ENCODE results near the gene AGAP3.

The AGAP3 gene

GRCh38 chr7:151117565-151117964 is 31.3 kb downstream of the AGAP3 start:
- peak overlapping the region; percentile 80 to 91 for H3K27ac Mint-ChIP-seq
- ATAC-seq (replicated peaks), result peak; percentile 78
- H3K4me3 Mint-ChIP-seq, result peak overlapping the region; percentile 66 to 70

GRCh38 chr7:151118108-151119054 is 32.1 kb downstream of the AGAP3 start:
- H3K9me3 Mint-ChIP-seq, result no peaks in the 10 kb centered on the region

More at GRCh38 chr7:151117565-151117964, 31.3 kb downstream of the AGAP3 start:
- Mint-ChIP-seq H3K36me3 (ENCODE audit: insufficient read depth) (peaks cover 16% of the 10 kb centered on the region), H3K4me1 (ENCODE audit: low read depth in 2 of 2) (peaks cover 5 to 17% of the 10 kb centered on the region in 2 donors), H3K27me3 (no peaks in the 10 kb centered on the region), H3K9me3 (no peaks in the 10 kb centered on the region)
- DNase-seq, result peak; percentile 40 to 53 (median 49)

GRCh38 chr7:151119055-151119415 is 32.8 kb downstream of the AGAP3 start:
- Mint-ChIP-seq H3K4me1 (ENCODE audit: low read depth in 2 of 2) (peaks cover 15 to 23% of the 10 kb centered on the region in 2 donors), H3K9me3 (no peaks in the 10 kb centered on the region), H3K36me3 (ENCODE audit: insufficient read depth) (peaks cover 22% of the 10 kb centered on the region), H3K27me3 (no peaks in the 10 kb centered on the region), H3K4me3 (peak overlapping the region in 1 of 2 donors; percentile 53), H3K27ac (peak overlapping the region; percentile 18 to 26)
- no peak for ATAC-seq (replicated peaks)
- no peak for DNase-seq

More at GRCh38 chr7:151118108-151119054, 32.1 kb downstream of the AGAP3 start:
- peak overlapping the region in 1 of 2 donors; percentile 53 for H3K4me3 Mint-ChIP-seq
- no peak for ATAC-seq (replicated peaks)
- no peaks in the 10 kb centered on the region for H3K27me3 Mint-ChIP-seq
- DNase-seq, result no peak
- peaks cover 18% of the 10 kb centered on the region for H3K36me3 Mint-ChIP-seq (ENCODE audit: insufficient read depth)
- H3K4me1 Mint-ChIP-seq (ENCODE audit: low read depth in 2 of 2), result peaks cover 8 to 17% of the 10 kb centered on the region in 2 donors
- H3K27ac Mint-ChIP-seq, result peak overlapping the region; percentile 80 to 91

- H3K27me3 Mint-ChIP-seq, result no peaks in the 10 kb centered on the region
- H3K27ac Mint-ChIP-seq, result peak overlapping the region in 1 of 2 donors; percentile 18
- peaks cover 22% of the 10 kb centered on the region for H3K36me3 Mint-ChIP-seq (ENCODE audit: insufficient read depth)
- peaks cover 18 to 27% of the 10 kb centered on the region in 2 donors for H3K4me1 Mint-ChIP-seq (ENCODE audit: low read depth in 2 of 2)
- peak overlapping the region in 1 of 2 donors; percentile 19 for H3K4me3 Mint-ChIP-seq
- no peak for ATAC-seq (replicated peaks)
- no peak for DNase-seq
- no peaks in the 10 kb centered on the region for H3K9me3 Mint-ChIP-seq
Observed at GRCh38 chr7:151119902-151120301, 33.6 kb downstream of the AGAP3 start.

GRCh38 chr7:151120896-151121295 is 34.6 kb downstream of the AGAP3 start:
- DNase-seq (no peak), ATAC-seq (replicated peaks) (no peak)
- peaks cover 15 to 24% of the 10 kb centered on the region in 2 donors for H3K4me1 Mint-ChIP-seq (ENCODE audit: low read depth in 2 of 2)
- H3K27me3 Mint-ChIP-seq, result no peaks in the 10 kb centered on the region
- H3K36me3 Mint-ChIP-seq (ENCODE audit: insufficient read depth), result peaks cover 21% of the 10 kb centered on the region
- H3K4me3 Mint-ChIP-seq, result no peak overlapping the region
- no peaks in the 10 kb centered on the region for H3K9me3 Mint-ChIP-seq
- H3K27ac Mint-ChIP-seq, result no peak overlapping the region

- Mint-ChIP-seq H3K4me3 (no peak overlapping the region), H3K4me1 (ENCODE audit: low read depth in 2 of 2) (peaks cover 13 to 23% of the 10 kb centered on the region in 2 donors), H3K36me3 (ENCODE audit: insufficient read depth) (peaks cover 21% of the 10 kb centered on the region), H3K9me3 (no peaks in the 10 kb centered on the region), H3K27me3 (no peaks in the 10 kb centered on the region), H3K27ac (no peak overlapping the region)
- DNase-seq, result no peak
- ATAC-seq (replicated peaks), result no peak
Observed at GRCh38 chr7:151121380-151122170, 35.3 kb downstream of the AGAP3 start.

- Mint-ChIP-seq H3K4me1 (ENCODE audit: low read depth in 2 of 2) (peaks cover 13 to 20% of the 10 kb centered on the region in 2 donors), H3K9me3 (no peaks in the 10 kb centered on the region), H3K36me3 (ENCODE audit: insufficient read depth) (peaks cover 20% of the 10 kb centered on the region), H3K27me3 (no peaks in the 10 kb centered on the region), H3K4me3 (no peak overlapping the region), H3K27ac (no peak overlapping the region)
- DNase-seq (no peak), ATAC-seq (replicated peaks) (no peak)
Observed at GRCh38 chr7:151122276-151122675, 36.0 kb downstream of the AGAP3 start.

- Mint-ChIP-seq H3K27ac (no peak overlapping the region), H3K4me3 (no peak overlapping the region), H3K36me3 (ENCODE audit: insufficient read depth) (peaks cover 18% of the 10 kb centered on the region), H3K9me3 (no peaks in the 10 kb centered on the region), H3K4me1 (ENCODE audit: low read depth in 2 of 2) (peaks cover 13 to 18% of the 10 kb centered on the region in 2 donors), H3K27me3 (no peaks in the 10 kb centered on the region)
- DNase-seq (no peak), ATAC-seq (replicated peaks) (no peak)
Observed at GRCh38 chr7:151122796-151123157, 36.5 kb downstream of the AGAP3 start.

- H3K27me3 Mint-ChIP-seq, result no peaks in the 10 kb centered on the region
- DNase-seq, result no peak
- no peak overlapping the region for H3K4me3 Mint-ChIP-seq
- H3K36me3 Mint-ChIP-seq (ENCODE audit: insufficient read depth), result peaks cover 18% of the 10 kb centered on the region
- no peaks in the 10 kb centered on the region for H3K9me3 Mint-ChIP-seq
- no peak for ATAC-seq (replicated peaks)
- H3K4me1 Mint-ChIP-seq (ENCODE audit: low read depth in 2 of 2), result peaks cover 13 to 18% of the 10 kb centered on the region in 2 donors
- H3K27ac Mint-ChIP-seq, result peak overlapping the region in 1 of 2 donors; percentile 26
Observed at GRCh38 chr7:151123158-151123821, 37.0 kb downstream of the AGAP3 start.

GRCh38 chr7:151123822-151124464 is 37.7 kb downstream of the AGAP3 start:
- Mint-ChIP-seq H3K4me1 (ENCODE audit: low read depth in 2 of 2) (peaks cover 13 to 14% of the 10 kb centered on the region in 2 donors), H3K9me3 (no peaks in the 10 kb centered on the region), H3K36me3 (ENCODE audit: insufficient read depth) (peaks cover 14% of the 10 kb centered on the region), H3K4me3 (no peak overlapping the region), H3K27ac (peak overlapping the region in 1 of 2 donors; percentile 26), H3K27me3 (no peaks in the 10 kb centered on the region)
- ATAC-seq (replicated peaks), result peak; percentile 99
- DNase-seq, result peak; percentile 84 to 87 (median 85)

GRCh38 chr7:151124481-151124880 is 38.2 kb downstream of the AGAP3 start:
- ATAC-seq (replicated peaks) (no peak), DNase-seq (no peak)
- Mint-ChIP-seq H3K36me3 (ENCODE audit: insufficient read depth) (peaks cover 14% of the 10 kb centered on the region), H3K4me3 (no peak overlapping the region), H3K27ac (no peak overlapping the region), H3K4me1 (ENCODE audit: low read depth in 2 of 2) (peaks cover 11 to 13% of the 10 kb centered on the region in 2 donors), H3K9me3 (no peaks in the 10 kb centered on the region), H3K27me3 (no peaks in the 10 kb centered on the region)

GRCh38 chr7:151124899-151125399 is 38.7 kb downstream of the AGAP3 start:
- H3K36me3 Mint-ChIP-seq (ENCODE audit: insufficient read depth), result peaks cover 14% of the 10 kb centered on the region

More at GRCh38 chr7:151124899-151125399, 38.7 kb downstream of the AGAP3 start:
- H3K9me3 Mint-ChIP-seq, result no peaks in the 10 kb centered on the region
- no peaks in the 10 kb centered on the region for H3K27me3 Mint-ChIP-seq
- no peak for ATAC-seq (replicated peaks)
- H3K4me1 Mint-ChIP-seq (ENCODE audit: low read depth in 2 of 2), result peaks cover 11 to 13% of the 10 kb centered on the region in 2 donors
- H3K27ac Mint-ChIP-seq, result no peak overlapping the region
- no peak overlapping the region for H3K4me3 Mint-ChIP-seq
- no peak for DNase-seq

All from effector memory CD8-positive, alpha-beta T cell (primary cell).